ENCODE measurements around the gene SERTAD3.

Gene SERTAD3

GRCh38 chr19:40417643-40417981 lies 26.5 kb downstream of the SERTAD3 start:
- no peaks in the 10 kb centered on the region for H3K27me3 ChIP-seq (ENCODE audit: insufficient read depth, low read depth, severe bottlenecking)
- H3K4me3 ChIP-seq (ENCODE audit: low read depth, low read length): no peak overlapping the region
- H3K36me3 ChIP-seq: no peaks in the 10 kb centered on the region
- H3K9me3 ChIP-seq (ENCODE audit: severe bottlenecking): no peaks in the 10 kb centered on the region
- H3K27ac ChIP-seq: no peak overlapping the region
- TF ChIP-seq, protein P1, sequence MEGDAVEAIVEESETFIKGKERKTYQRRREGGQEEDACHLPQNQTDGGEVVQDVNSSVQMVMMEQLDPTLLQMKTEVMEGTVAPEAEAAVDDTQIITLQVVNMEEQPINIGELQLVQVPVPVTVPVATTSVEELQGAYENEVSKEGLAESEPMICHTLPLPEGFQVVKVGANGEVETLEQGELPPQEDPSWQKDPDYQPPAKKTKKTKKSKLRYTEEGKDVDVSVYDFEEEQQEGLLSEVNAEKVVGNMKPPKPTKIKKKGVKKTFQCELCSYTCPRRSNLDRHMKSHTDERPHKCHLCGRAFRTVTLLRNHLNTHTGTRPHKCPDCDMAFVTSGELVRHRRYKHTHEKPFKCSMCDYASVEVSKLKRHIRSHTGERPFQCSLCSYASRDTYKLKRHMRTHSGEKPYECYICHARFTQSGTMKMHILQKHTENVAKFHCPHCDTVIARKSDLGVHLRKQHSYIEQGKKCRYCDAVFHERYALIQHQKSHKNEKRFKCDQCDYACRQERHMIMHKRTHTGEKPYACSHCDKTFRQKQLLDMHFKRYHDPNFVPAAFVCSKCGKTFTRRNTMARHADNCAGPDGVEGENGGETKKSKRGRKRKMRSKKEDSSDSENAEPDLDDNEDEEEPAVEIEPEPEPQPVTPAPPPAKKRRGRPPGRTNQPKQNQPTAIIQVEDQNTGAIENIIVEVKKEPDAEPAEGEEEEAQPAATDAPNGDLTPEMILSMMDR (IDR thresholded peaks at IDR 0.05; ENCODE audit: low read depth, low read length): no peak
- no peak for DNase-seq

DNA sequence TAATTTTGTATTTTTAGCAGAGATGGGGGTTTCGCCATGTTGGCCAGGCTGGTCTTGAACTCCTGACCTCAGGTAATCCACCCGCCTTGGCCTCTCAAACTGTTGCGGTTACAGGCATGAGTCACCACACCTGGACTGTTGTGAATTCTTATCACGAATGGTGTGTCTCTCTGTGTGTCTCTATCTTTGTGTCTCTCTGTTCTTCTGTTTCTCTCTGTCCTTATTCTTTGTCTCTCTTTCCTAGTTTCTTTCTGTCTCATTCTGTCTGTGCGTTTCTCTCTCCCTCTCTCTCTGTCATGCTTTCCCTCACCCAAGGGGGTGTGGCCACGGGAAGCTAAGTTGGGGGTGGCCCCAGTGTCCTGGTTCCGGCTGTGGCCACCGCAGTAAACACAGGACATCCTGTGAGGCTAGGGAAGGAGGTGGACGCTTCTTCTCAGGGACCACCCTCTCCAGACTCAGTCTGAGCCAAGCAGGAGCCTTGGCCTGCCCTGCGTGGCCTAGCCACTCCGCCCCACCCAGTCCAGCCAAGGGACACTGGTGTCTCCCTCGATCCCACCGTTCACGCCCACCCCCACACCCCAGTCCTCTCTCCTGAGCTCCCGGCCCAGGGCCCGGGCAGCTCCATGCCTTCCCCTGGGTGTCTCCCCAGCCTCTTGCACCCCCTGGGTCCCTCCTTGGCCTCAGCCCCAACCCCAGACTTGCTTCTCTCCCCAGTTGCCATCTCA lies 27.1 kb downstream of the SERTAD3 start:
- Histone ChIP-seq H3K4me3 (ENCODE audit: low read depth, low read length) (no peak overlapping the region), H3K27ac (no peak overlapping the region)
- peak; percentile 36 for DNase-seq

GRCh38 chr19:40415768-40416167 lies 28.4 kb downstream of the SERTAD3 start:
- DNase-seq: no peak
- TF ChIP-seq, protein P1 (IDR thresholded peaks at IDR 0.05; ENCODE audit: low read depth, low read length): no peak
- no peak overlapping the region for H3K4me3 ChIP-seq (ENCODE audit: low read depth, low read length)
- no peaks in the 10 kb centered on the region for H3K9me3 ChIP-seq (ENCODE audit: severe bottlenecking)
- H3K36me3 ChIP-seq: no peaks in the 10 kb centered on the region
- no peak overlapping the region for H3K27ac ChIP-seq
- no peaks in the 10 kb centered on the region for H3K27me3 ChIP-seq (ENCODE audit: insufficient read depth, low read depth, severe bottlenecking)

More for the DNA sequence above, 27.1 kb downstream of the SERTAD3 start:
- Histone ChIP-seq H3K27me3 (ENCODE audit: insufficient read depth, low read depth, severe bottlenecking) (no peaks in the 10 kb centered on the region), H3K9me3 (ENCODE audit: severe bottlenecking) (no peaks in the 10 kb centered on the region), H3K36me3 (no peaks in the 10 kb centered on the region)
- TF ChIP-seq, protein P1 (IDR thresholded peaks at IDR 0.05; ENCODE audit: low read depth, low read length): no peak

GRCh38 chr19:40414542-40415535 lies 29.3 kb downstream of the SERTAD3 start:
- no peaks in the 10 kb centered on the region for H3K27me3 ChIP-seq (ENCODE audit: insufficient read depth, low read depth, severe bottlenecking)
- H3K27ac ChIP-seq: no peak overlapping the region
- TF ChIP-seq, protein P1 (IDR thresholded peaks at IDR 0.05; ENCODE audit: low read depth, low read length): no peak
- H3K4me3 ChIP-seq (ENCODE audit: low read depth, low read length): no peak overlapping the region
- no peaks in the 10 kb centered on the region for H3K36me3 ChIP-seq
- H3K9me3 ChIP-seq (ENCODE audit: severe bottlenecking): no peaks in the 10 kb centered on the region
- no peak for DNase-seq

DNA sequence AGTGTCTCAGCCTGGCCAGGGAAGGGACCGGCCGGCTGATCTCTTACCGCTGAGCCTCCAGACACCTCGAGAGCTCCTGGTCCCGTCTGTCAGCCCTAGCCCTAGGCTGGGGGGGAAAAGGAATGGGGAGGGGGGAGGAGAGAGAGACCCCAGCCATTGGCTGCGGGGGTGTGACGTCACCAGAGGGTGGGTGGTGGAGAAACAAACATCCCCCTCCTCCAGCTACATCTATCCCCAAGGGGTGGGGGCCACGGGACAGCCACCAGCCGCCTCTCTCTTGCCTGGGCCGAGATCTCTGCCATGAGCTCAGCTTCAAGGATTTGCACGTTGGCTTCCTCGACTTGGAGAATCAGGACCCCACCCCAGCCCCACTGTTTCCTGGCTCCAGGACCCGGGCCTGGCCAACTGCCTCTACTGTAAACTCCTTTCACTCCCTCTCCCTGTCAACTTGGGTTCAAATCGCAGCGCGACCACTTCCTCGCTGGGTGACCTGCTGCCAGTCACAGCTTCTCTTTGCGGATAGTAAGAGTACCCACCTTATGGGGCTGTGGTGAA lies 30.8 kb downstream of the SERTAD3 start, which contains the start of gene PRX:
Gene PRX (minus strand): TSS at position 88 of the 555 bp plus-strand sequence. CDS start 5,446 bp downstream, outside the sequence.
- Histone ChIP-seq H3K36me3 (no peaks in the 10 kb centered on the region), H3K27ac (no peak within 1 kb of the TSS), H3K4me3 (ENCODE audit: low read depth, low read length) (no peak within 1 kb of the TSS), H3K27me3 (ENCODE audit: insufficient read depth, low read depth, severe bottlenecking) (no peaks in the 10 kb centered on the region), H3K9me3 (ENCODE audit: severe bottlenecking) (no peaks in the 10 kb centered on the region)
- TF ChIP-seq, protein P1 (IDR thresholded peaks at IDR 0.05; ENCODE audit: low read depth, low read length): no peak
- peak; percentile 77 for DNase-seq

All from WERI-Rb-1 (cell line).